Peyer's patch (tissue), 4 donors: ENCODE measurements around the gene CYBA.

Experiments used
- CTCF ChIP-seq, 6 experiments: fragments of 450-650 bp in 4 of 6; fragments of 200-600 bp in 2 of 6; sonication (generic) in 1 of 6; IDR thresholded peaks; one replicate each; pipeline ENCODE4 v1.5.1; 2017 to 2019; ENCODE audit warnings: antibody characterized with exemption in 6 of 6, mild to moderate bottlenecking in 3 of 6, moderate library complexity in 1 of 6
- POLR2A ChIP-seq, 2 donors: fragments of 450-650 bp; IDR thresholded peaks; one replicate each; pipeline ENCODE4 v1.5.1; 2017; ENCODE audit warnings: antibody characterized with exemption in 2 of 2, mild to moderate bottlenecking in 2 of 2, moderate library complexity in 2 of 2

GRCh38 chr16:88631920-88632586 is 18.8 kb downstream of the CYBA start:
- TF ChIP-seq CTCF (IDR thresholded peaks at IDR 0.05) (no peak), POLR2A (IDR thresholded peaks at IDR 0.05) (no peak)
